HepG2 (cell line): ENCODE data around the gene SLC26A4. TPM values are rescaled to one million over a fixed set of nuclear protein-coding genes. Genes with fewer than 3 reads are reported as not detected.

Experiments used
- ATAC-seq: fragments of 200-7000 bp; cut with Tn5 transposase; 3 replicates; pipeline ENCODE4 v1.9.1; 2020; ENCODE audit warnings: mild to moderate bottlenecking, moderate library complexity
- BruUV-seq: library from RNA; stranded (reverse); fragments of 400-500 nt; replicated peaks from 2 replicates; lab custom pipeline; 2021; lab: Mats Ljungman, UMichigan
- CTCF ChIA-PET: fragments of 300-600 bp; formaldehyde crosslinking; extraction: SDS; loops from one replicate; lab custom pipeline; 2021; ENCODE audit warnings: low total read pairs, inconsistent platforms, low intra/inter-chr PET ratio; lab: Yijun Ruan, JAX
- POLR2A ChIA-PET: fragments of 350-600 bp; sonication (Branson Sonifier 250); formaldehyde crosslinking; loops from one replicate; lab custom pipeline; 2020; ENCODE audit warnings: antibody characterized with exemption, inconsistent platforms; lab: Yijun Ruan, JAX
- DNase-seq: peaks from one replicate; pipeline ENCODE4 v3.0.0-alpha.2; 2015; ENCODE audit warnings: low spot score
- FAIRE-seq: peaks from 3 replicates; lab custom pipeline; 2011; peaks lifted over from hg19 to GRCh38; lab: Jason Lieb, UNC
- H2AFZ ChIP-seq: one replicate; pipeline ENCODE4 v1.6.1; 2011; ENCODE audit warnings: low read length, inconsistent platforms
- H3K27ac ChIP-seq: fragments of 300-600 bp; 3 replicates; pipeline ENCODE4 v1.8.0; 2011; ENCODE audit warnings: mixed run types, mild to moderate bottlenecking, mixed read lengths, low read length, inconsistent platforms; ENCODE audit not compliant: insufficient read depth; ENCODE audit errors: extremely low read length
- H3K27me3 ChIP-seq, 2 experiments: fragments of 200-600 bp in 1 of 2; 2 replicates in 1 of 2; 3 replicates in 1 of 2; pipeline versions ENCODE4 v1.6.0 to v1.8.0; 2011; ENCODE audit warnings: low read length in 2 of 2, mild to moderate bottlenecking in 2 of 2, moderate library complexity in 2 of 2, inconsistent platforms in 1 of 2; ENCODE audit not compliant: insufficient read depth in 2 of 2, control insufficient read depth in 1 of 2
- H3K36me3 ChIP-seq, 2 experiments: fragments of 200-600 bp in 1 of 2; replicated peaks in 1 of 2; 2 replicates in 1 of 2; 3 replicates in 1 of 2; pipeline versions ENCODE4 v1.5.1 to v1.8.0; 2011; ENCODE audit warnings: low read length in 2 of 2, inconsistent platforms in 1 of 2; ENCODE audit not compliant: insufficient read depth in 2 of 2, control insufficient read depth in 1 of 2
- H3K4me1 ChIP-seq: 2 replicates; pipeline ENCODE4 v1.5.1; 2012; ENCODE audit warnings: low read length, inconsistent platforms; ENCODE audit not compliant: insufficient read depth
- H3K4me2 ChIP-seq: 2 replicates; pipeline ENCODE4 v1.6.0; 2011; ENCODE audit warnings: low read depth, low read length, inconsistent platforms
- H3K4me3 ChIP-seq, 3 experiments: fragments of 200-600 bp in 1 of 3; sonication (generic), shearing (Covaris generic) in 1 of 3; replicated peaks in 1 of 3; 2 replicates each; pipeline ENCODE4 v1.5.1; 2011 to 2016; ENCODE audit warnings: low read length in 3 of 3, inconsistent platforms in 2 of 3, low read depth in 2 of 3, mild to moderate bottlenecking in 2 of 3, control low read depth in 1 of 3, mixed read lengths in 1 of 3; ENCODE audit not compliant: insufficient read depth in 1 of 3
- H3K79me2 ChIP-seq: one replicate; pipeline ENCODE4 v1.6.1; 2011; ENCODE audit warnings: low read length, inconsistent platforms; ENCODE audit not compliant: insufficient read depth
- H3K9ac ChIP-seq: 2 replicates; pipeline ENCODE4 v1.6.0; 2011; ENCODE audit warnings: mild to moderate bottlenecking, low read depth, low read length, inconsistent platforms; ENCODE audit not compliant: insufficient read depth
- H3K9me3 ChIP-seq: 2 replicates; pipeline ENCODE4 v1.5.1; 2012; ENCODE audit warnings: mild to moderate bottlenecking, low read length
- H4K20me1 ChIP-seq: 2 replicates; pipeline ENCODE4 v1.6.0; 2011; ENCODE audit warnings: inconsistent platforms, mild to moderate bottlenecking, low read length, moderate library complexity; ENCODE audit not compliant: insufficient read depth
- DPF2 ChIP-seq: sonication (generic); formaldehyde crosslinking; IDR thresholded peaks from 2 replicates; pipeline ENCODE4 v1.4.0; 2020; ENCODE audit warnings: mild to moderate bottlenecking, low read depth, missing genetic modification reagents, borderline replicate concordance
- HNRNPH1 ChIP-seq: fragments of 200-400 bp; formaldehyde crosslinking; optimal IDR thresholded peaks from 2 replicates; pipeline ENCODE3; 2017; ENCODE audit warnings: mild to moderate bottlenecking, low read depth, low read length
- MAX ChIP-seq: IDR thresholded peaks from 2 replicates; pipeline ENCODE4 v1.6.1; 2012; ENCODE audit warnings: inconsistent platforms
- NAIF1 ChIP-seq: sonication (generic); formaldehyde crosslinking; IDR thresholded peaks from 2 replicates; pipeline ENCODE4 v1.5.0; 2020; ENCODE audit warnings: mild to moderate bottlenecking, missing genetic modification reagents, borderline replicate concordance
- TAF1 ChIP-seq: sonication (generic); formaldehyde crosslinking; IDR thresholded peaks from 2 replicates; pipeline ENCODE4 v1.4.0; 2020; ENCODE audit warnings: missing genetic modification reagents
- ZNF605 ChIP-seq: sonication (generic); formaldehyde crosslinking; IDR thresholded peaks from 2 replicates; pipeline ENCODE4 v1.8.0; 2022; ENCODE audit warnings: mild to moderate bottlenecking, missing genetic modification reagents
- ZNF746 ChIP-seq: sonication (generic); formaldehyde crosslinking; IDR thresholded peaks from 2 replicates; pipeline ENCODE4 v1.8.0; 2022; ENCODE audit warnings: mild to moderate bottlenecking, missing genetic modification reagents
- ZNF768 ChIP-seq: sonication (generic); formaldehyde crosslinking; IDR thresholded peaks from 2 replicates; pipeline ENCODE4 v1.4.0; 2020; ENCODE audit warnings: missing genetic modification reagents
- ZZZ3 ChIP-seq: sonication (generic); formaldehyde crosslinking; IDR thresholded peaks from 2 replicates; pipeline ENCODE4 v1.4.0; 2020; ENCODE audit warnings: missing genetic modification reagents, mild to moderate bottlenecking, borderline replicate concordance
- WGBS: methylation state at CpG from one replicate; pipeline ENCODE4 v1.1.6; 2017; ENCODE audit warnings: low lambda C conversion rate; 5-methylcytosine and 5-hydroxymethylcytosine counted together
- in situ Hi-C: cut with HindIII; loops from 2 replicates; pipeline ENCODE4 v1.10.0; 2017; ENCODE audit warnings: low pct_unique_long_range_greater_than_20kb; ENCODE audit not compliant: extremely low pct_ligation_motif_present
- intact Hi-C: fragments of 100-400 bp; cut with micrococcal nuclease; formaldehyde crosslinking; loops from one replicate; pipeline ENCODE4 v1.10.0; 2022; ENCODE audit not compliant: unreplicated experiment
- polyA plus RNA-seq, 8 experiments: library from polyadenylated mRNA; depleted of rRNA in 3 of 8; stranded (reverse) in 7 of 8; unstranded in 1 of 8; fragments of >200 nt; fragmentation: Illumina TruSeq in 4 of 8; extraction: Trizol in 4 of 8; gene quantifications; 2 replicates each; pipeline versions ENCODE4 v1.2.1 to v1.2.3, GENCODE V29; 2011 to 2016; ENCODE audit warnings: low read depth in 4 of 8, missing spikeins in 1 of 8, mixed read lengths in 1 of 8; ENCODE audit not compliant: insufficient read depth in 1 of 8
- total RNA-seq, 5 experiments: library from RNA; depleted of rRNA; stranded (reverse); fragments of >200 nt; fragmentation: Illumina TruSeq; extraction: Trizol; gene quantifications; 2 replicates each; pipeline ENCODE4 v1.2.3, GENCODE V29; 2016; ENCODE audit warnings: low read depth in 1 of 5
- TF ChIP-seq, protein P1 (sequence below): sonication (generic); formaldehyde crosslinking; IDR thresholded peaks from 2 replicates; pipeline ENCODE4 v1.4.0; 2020; ENCODE audit warnings: missing genetic modification reagents
- TF ChIP-seq, protein P2 (sequence below): IDR thresholded peaks from 2 replicates; pipeline ENCODE4 v1.6.1; 2016; ENCODE audit warnings: low read depth
- TF ChIP-seq, protein P3 (sequence below): sonication (generic); formaldehyde crosslinking; IDR thresholded peaks from 2 replicates; pipeline ENCODE4 v1.8.0; 2022; ENCODE audit warnings: mild to moderate bottlenecking, missing genetic modification reagents, moderate library complexity
- TF ChIP-seq, protein P4 (sequence below): sonication (generic); formaldehyde crosslinking; IDR thresholded peaks from 2 replicates; pipeline ENCODE4 v1.5.0; 2020; ENCODE audit warnings: mild to moderate bottlenecking, missing genetic modification reagents

The SLC26A4 gene
- total and polyA plus RNA-seq, 2 of the 13 experiments (the other 11 are each of a cell fraction or from before 2014, with no cell fraction given) = 0.08 to 0.11 TPM

DNA sequence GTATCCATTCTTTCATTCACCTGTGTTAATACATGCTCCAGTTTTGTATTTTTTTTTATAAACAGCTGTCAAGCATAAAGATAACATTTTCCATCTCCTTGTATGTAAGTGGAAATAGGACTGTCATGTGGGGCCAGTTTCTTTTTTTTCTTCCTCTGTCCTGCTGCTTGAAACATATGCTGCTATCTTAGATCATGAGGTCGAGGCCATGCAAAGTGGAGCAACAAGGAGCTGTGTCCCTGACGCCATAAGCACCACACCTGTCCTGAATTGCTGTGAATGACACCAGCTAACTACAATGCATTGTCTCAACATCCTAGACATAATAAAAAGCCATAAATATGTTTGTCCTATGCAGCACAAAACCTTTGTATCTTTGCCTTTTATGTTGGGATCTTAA lies 37.7 kb upstream of the SLC26A4 start (continued):
- TF ChIP-seq ZNF605 (CRISPR knock-in tag) = no peak
- TF ChIP-seq, protein P1, sequence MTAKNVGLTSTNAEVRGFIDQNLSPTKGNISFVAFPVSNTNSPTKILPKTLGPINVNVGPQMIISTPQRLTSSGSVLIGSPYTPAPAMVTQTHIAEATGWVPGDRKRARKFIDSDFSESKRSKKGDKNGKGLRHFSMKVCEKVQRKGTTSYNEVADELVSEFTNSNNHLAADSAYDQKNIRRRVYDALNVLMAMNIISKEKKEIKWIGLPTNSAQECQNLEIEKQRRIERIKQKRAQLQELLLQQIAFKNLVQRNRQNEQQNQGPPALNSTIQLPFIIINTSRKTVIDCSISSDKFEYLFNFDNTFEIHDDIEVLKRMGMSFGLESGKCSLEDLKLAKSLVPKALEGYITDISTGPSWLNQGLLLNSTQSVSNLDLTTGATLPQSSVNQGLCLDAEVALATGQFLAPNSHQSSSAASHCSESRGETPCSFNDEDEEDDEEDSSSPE (CRISPR knock-in tag) = no peak
- no peak for TF ChIP-seq MAX
- no peak for TF ChIP-seq ZZZ3 (CRISPR knock-in tag)
- TF ChIP-seq ZNF768 = no peak
- TF ChIP-seq, protein P2, sequence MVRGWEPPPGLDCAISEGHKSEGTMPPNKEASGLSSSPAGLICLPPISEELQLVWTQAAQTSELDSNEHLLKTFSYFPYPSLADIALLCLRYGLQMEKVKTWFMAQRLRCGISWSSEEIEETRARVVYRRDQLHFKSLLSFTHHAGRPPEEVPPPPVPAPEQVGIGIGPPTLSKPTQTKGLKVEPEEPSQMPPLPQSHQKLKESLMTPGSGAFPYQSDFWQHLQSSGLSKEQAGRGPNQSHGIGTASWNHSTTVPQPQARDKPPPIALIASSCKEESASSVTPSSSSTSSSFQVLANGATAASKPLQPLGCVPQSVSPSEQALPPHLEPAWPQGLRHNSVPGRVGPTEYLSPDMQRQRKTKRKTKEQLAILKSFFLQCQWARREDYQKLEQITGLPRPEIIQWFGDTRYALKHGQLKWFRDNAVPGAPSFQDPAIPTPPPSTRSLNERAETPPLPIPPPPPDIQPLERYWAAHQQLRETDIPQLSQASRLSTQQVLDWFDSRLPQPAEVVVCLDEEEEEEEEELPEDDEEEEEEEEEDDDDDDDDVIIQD (CRISPR knock-in tag) = no peak

- no peak for DNase-seq
- no peaks in the 10 kb centered on the region for H3K9me3 ChIP-seq
- ChIA-PET POLR2A (no interaction called here), CTCF (no interaction called here)
- H3K36me3 ChIP-seq = no peaks in the 10 kb centered on the region; a peak in 1 of 5 replicates
- WGBS = 88% methylated on average over 4 of the region's 4 CpGs
- H3K4me1 ChIP-seq = no peaks in the 10 kb centered on the region
- no peaks in the 10 kb centered on the region for H4K20me1 ChIP-seq
- H3K9ac ChIP-seq = no peak overlapping the region
- H3K4me3 ChIP-seq = no peak overlapping the region
- no peaks in the 10 kb centered on the region for H3K27me3 ChIP-seq
- BruUV-seq = no TSS peak
- H2AFZ ChIP-seq = no peak overlapping the region
- TF ChIP-seq TAF1 (CRISPR knock-in tag) = no peak
- TF ChIP-seq ZNF746 (CRISPR knock-in tag) = no peak
- TF ChIP-seq, protein P3, sequence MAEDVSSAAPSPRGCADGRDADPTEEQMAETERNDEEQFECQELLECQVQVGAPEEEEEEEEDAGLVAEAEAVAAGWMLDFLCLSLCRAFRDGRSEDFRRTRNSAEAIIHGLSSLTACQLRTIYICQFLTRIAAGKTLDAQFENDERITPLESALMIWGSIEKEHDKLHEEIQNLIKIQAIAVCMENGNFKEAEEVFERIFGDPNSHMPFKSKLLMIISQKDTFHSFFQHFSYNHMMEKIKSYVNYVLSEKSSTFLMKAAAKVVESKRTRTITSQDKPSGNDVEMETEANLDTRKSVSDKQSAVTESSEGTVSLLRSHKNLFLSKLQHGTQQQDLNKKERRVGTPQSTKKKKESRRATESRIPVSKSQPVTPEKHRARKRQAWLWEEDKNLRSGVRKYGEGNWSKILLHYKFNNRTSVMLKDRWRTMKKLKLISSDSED (CRISPR knock-in tag) = no peak
- TF ChIP-seq, protein P4, sequence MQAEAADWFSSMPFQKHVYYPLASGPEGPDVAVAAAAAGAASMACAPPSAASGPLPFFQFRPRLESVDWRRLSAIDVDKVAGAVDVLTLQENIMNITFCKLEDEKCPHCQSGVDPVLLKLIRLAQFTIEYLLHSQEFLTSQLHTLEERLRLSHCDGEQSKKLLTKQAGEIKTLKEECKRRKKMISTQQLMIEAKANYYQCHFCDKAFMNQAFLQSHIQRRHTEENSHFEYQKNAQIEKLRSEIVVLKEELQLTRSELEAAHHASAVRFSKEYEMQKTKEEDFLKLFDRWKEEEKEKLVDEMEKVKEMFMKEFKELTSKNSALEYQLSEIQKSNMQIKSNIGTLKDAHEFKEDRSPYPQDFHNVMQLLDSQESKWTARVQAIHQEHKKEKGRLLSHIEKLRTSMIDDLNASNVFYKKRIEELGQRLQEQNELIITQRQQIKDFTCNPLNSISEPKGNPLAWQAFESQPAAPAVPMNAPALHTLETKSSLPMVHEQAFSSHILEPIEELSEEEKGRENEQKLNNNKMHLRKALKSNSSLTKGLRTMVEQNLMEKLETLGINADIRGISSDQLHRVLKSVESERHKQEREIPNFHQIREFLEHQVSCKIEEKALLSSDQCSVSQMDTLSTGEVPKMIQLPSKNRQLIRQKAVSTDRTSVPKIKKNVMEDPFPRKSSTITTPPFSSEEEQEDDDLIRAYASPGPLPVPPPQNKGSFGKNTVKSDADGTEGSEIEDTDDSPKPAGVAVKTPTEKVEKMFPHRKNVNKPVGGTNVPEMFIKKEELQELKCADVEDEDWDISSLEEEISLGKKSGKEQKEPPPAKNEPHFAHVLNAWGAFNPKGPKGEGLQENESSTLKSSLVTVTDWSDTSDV (CRISPR knock-in tag) = no peak
- TF ChIP-seq HNRNPH1 = no peak
- no peak for TF ChIP-seq DPF2
- no peak for TF ChIP-seq NAIF1 (CRISPR knock-in tag)
- TF ChIP-seq, all 625 proteins: peak for 0
- Histone ChIP-seq H3K27ac (no peak overlapping the region), H3K4me2 (no peak overlapping the region), H3K79me2 (no peaks in the 10 kb centered on the region)
- ATAC-seq (no peak), FAIRE-seq (no peak)
- in situ Hi-C loops = no loop called here
- intact Hi-C loops = no loop called here
These were observed 33.6 kb upstream of the SLC26A4 start for GRCh38 chr7:107627002-107627401.
